Raji (cell line): ENCODE results near the gene CLMN.

Experiments used
- POLR2A ChIP-seq: IDR thresholded peaks from 2 replicates; pipeline ENCODE4 v1.6.1; 2011; ENCODE audit warnings: low read depth, low read length, control low read depth; ENCODE audit not compliant: insufficient read depth

Gene CLMN

DNA sequence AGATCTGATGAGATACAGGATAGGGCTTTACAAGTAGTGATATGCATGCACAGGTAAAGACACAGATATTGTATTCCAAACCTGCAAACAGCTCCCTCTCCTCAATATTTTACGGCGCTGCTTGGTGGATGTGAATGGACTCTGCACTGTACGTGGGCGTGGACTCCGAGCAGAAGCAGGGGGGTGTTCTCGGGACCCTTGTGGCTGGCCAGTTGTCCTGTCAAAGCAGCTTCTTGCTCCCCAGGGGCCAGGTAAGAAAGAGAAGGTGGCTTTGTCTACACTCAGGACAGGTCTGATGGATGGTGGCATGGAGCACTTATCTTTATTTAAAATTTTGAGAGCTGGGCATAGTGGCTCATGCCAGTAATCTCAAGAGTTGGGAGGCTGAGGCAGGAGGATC lies 29.5 kb upstream of the CLMN start:
- no peak for TF ChIP-seq POLR2A

DNA sequence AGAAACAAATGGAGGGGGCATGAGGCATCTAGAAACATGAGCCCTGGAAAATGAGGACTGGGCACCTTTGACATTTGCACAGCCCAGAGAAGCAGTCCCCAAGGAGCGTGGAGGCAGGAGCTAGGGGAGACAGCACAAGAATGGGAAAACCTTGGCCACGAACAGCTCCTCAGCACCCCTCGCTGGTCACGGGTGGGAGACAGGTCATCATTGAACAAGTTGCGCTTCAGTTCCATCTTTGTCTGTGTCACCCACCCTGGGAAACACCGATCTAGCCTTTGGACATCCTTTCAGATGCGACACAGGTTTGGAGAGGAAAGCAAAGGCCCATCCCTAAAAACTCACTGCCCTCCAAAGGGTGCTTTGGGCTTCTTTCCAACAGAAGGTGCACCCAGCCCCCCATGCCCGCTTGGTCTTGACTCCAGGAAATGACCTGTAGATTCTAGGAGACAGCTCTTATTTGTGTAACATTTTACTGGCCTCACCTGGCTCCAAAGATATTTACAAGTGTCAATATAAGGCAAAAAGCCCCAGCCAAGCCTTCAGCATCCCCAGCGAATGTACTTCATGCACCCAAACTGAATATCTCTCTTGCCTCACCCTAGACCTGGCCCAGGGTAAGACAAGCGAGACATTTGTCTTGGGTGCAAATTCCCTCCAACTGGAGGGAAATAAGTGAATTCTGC lies 28.8 kb upstream of the CLMN start:
- no peak for TF ChIP-seq POLR2A

DNA sequence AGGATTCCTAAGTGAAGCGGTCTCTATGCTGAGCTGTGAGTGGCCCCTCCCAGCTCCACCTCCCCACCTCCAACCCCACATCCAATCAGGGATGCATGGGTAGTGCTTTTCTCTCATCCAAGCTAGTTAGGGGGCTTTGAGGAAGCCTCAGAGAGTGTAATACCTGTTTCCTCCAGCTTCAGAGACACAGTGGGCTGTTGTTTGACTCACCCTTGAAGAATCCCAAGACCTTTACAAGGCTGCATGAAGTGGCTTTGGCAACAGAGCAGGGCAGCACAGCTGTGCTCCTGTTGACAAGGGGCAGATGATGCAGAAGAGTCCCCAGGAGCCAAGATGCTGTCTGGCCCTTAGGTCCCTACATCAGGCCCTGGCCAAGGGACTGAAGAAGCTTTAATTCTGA lies 27.1 kb upstream of the CLMN start:
- no peak for TF ChIP-seq POLR2A

- no peak for TF ChIP-seq POLR2A
These were observed 26.6 kb upstream of the CLMN start for GRCh38 chr14:95346266-95346665.

DNA sequence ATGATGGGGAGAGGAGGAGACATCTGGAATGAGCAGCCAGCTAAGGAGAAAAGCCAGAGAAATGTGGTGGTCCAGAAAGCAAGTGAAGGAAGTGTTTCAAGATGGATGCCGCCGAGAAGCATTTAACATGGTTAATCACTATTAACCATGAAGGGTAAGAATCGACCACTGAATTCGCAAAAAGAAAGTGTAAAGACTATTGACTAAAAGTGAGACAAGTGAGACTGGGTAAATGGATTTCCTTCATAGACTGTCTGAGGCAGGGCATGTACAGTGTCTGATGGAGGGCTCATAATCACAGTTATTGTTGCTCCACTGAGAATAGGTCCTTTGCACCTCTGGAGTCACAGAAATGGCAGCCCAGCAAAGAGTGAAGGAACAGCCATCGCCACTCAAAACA lies 25.3 kb upstream of the CLMN start:
- no peak for TF ChIP-seq POLR2A

DNA sequence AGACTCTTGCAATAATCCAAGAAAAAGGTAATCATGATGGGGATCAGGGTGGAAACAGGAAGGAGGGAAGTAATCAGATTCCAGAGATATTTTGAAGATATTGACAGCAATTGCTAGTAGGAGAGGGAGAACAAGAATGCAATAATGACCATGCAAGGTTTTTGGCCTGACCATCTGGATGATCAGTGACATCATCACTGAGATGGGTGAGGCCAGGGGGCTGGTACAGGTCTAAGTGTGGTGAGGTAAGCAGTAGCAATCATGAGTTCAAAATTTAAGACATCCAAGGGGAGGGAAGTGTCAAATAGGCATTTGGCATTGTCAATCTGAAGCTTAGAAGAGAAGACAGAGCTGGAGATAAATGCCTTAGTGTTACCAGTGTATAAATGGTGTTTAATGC lies 24.8 kb upstream of the CLMN start:
- no peak for TF ChIP-seq POLR2A

GRCh38 chr14:95341564-95341963 lies 21.9 kb upstream of the CLMN start:
- TF ChIP-seq POLR2A: no peak

DNA sequence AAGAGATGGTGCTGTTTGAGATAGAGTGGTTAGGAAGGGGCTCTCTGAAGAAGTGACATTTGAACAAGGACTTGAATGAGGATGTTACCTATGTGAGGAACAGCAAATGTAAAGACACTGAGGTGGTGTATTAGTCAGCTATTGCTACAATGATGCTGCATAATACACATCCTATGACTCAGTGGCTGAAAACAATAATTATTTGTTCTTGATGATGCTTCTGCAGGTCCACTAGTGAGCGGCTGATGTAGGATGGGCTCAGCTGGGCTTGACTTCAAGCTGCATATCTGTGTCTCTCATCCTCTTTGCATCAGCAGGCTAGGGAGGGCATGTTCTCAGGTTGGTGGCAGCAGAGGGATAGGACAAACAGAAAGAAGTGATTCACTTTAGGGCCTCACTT lies 21.4 kb upstream of the CLMN start:
- no peak for TF ChIP-seq POLR2A

- TF ChIP-seq POLR2A: no peak
These were observed 20.5 kb upstream of the CLMN start for GRCh38 chr14:95340201-95340697.

- TF ChIP-seq POLR2A: no peak
These were observed 19.7 kb upstream of the CLMN start for GRCh38 chr14:95339301-95339865.

GRCh38 chr14:95338436-95338835 lies 18.7 kb upstream of the CLMN start:
- TF ChIP-seq POLR2A: no peak

GRCh38 chr14:95337041-95337595 lies 17.4 kb upstream of the CLMN start:
- TF ChIP-seq POLR2A: no peak

DNA sequence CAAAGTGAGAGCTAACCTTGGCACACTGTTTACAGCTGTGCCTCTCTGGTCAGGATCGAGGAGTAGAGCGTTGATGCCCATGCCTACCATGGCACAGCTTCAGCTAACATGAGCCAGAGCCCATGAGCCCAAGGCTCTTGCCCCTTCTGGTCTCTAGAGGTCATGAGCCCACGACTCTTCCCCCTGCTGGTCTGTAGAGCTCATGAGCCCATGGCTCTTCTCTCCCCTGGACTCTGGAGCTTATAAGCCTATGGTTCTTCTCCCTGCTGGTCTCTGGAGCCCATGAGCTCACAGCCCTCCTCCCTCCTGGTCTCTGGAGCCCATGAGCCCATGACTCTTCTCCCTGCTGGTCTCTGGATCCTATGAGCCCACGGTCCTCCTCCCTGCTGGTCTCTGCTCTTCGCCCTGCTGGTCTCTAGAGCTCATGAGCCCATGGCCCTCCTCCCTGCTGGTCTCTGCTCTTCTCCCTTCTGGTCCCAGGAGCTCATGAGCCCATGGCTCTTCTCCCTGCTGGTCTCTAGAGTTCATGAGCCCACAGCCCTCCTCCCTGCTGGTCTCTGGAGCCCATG lies 16.6 kb upstream of the CLMN start:
- TF ChIP-seq POLR2A: no peak

DNA sequence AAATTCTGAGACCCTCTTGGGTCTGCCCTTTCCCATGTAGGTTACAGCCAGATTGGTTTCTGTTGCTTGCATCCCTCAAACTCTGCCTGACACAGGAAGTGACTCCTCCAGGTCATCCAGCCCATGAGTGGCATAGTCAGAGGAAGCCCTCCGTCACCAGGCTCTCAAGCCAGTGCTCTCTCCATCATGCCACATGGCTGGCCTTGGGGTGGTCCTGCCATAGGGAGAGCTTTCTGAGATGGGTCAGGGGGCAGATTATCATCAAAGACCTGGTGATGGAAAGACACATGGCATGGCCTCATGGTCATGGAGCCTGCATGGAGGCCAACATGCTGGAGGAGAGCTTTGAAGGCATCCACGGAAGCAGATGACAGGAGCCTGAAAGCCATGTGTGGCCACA lies 15.4 kb upstream of the CLMN start:
- TF ChIP-seq POLR2A: no peak

- TF ChIP-seq POLR2A: no peak
These were observed 14.3 kb upstream of the CLMN start for GRCh38 chr14:95334044-95334443.

GRCh38 chr14:95332641-95333040 lies 12.9 kb upstream of the CLMN start:
- TF ChIP-seq POLR2A: no peak
